ENCODE measurements around the gene CCNG1. TPM values are rescaled to one million over a fixed set of nuclear protein-coding genes. Genes with fewer than 3 reads are reported as not detected.
"Not testable (repeated sequence)": the region's sequence is repeated elsewhere in the genome, so short reads cannot be mapped to it uniquely, and the experiment has no call there.

Gene CCNG1
- total RNA-seq: 309 and 454 TPM in 2 replicates

DNA sequence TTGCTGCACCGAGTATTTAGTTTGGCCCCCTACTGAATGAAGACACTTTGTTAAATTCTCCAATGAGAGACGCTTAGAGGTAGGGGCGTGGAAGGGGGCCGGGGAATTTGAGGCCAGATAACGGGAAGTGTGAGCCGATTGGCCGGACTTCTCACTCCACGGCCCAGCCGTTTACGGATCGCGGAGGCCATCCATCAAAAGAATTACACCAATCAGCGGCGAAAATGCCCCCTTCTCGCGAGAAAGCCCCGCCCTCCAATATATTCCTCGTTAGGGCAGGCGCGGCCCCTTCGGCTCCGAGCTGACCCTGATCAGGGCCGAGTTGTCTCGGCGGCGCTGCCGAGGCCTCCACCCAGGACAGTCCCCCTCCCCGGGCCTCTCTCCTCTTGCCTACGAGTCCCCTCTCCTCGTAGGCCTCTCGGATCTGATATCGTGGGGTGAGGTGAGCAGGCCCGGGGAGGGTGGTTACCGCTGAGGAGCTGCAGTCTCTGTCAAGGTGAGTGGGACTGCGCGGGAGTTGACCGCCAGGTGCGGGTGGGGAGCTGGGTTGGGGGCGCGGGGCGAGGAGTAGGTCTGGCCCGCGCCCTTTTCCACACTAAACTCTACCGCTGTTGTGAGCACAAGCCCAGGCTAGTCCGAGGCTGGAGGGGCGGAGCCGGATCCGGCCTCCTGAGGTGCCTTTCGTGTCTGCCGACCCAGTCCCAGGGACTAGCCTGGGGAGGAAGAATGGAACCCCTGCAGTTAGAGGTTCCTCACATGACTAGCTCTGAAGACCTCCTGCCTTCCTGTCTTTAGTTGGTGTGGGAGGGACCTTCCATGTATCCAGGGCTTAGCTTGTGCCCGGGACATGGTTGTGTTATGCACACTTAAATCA is at the start of gene CCNG1:
CCNG1 (plus strand) TSS at position 287 of the 874 bp plus-strand sequence. CDS start 1,662 bp downstream, outside the sequence.
- peak; percentile 88 for DNase-seq (ENCODE audit: low read depth, low spot score)

- no peak for DNase-seq (ENCODE audit: low read depth, low spot score)
These were observed 41.6 kb upstream of the CCNG1 start for GRCh38 chr5:163395792-163396191.

GRCh38 chr5:163396818-163397340 is 40.5 kb upstream of the CCNG1 start:
- DNase-seq (ENCODE audit: low read depth, low spot score): not testable (repeated sequence)

DNA sequence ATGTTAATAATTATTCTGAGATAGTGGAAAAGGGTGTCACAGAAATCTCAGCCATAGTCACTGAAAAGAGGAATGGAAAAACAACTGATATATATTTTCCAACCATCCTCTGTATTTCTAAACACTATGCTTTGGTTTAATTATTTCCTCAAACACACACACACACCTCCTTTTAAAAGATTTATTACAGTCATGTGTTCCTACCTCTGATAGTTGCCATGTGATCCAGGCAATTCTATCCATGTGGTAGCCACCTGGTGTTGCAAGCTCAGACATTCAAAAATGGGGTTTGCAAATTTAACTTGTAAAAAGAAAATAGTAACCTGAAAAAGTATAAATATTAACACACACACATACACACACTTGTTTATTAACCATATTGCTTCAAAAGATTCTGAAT is 40.0 kb upstream of the CCNG1 start:
- DNase-seq (ENCODE audit: low read depth, low spot score): no peak

- no peak for DNase-seq (ENCODE audit: low read depth, low spot score)
These were observed 37.5 kb upstream of the CCNG1 start for GRCh38 chr5:163399923-163400322.

DNA sequence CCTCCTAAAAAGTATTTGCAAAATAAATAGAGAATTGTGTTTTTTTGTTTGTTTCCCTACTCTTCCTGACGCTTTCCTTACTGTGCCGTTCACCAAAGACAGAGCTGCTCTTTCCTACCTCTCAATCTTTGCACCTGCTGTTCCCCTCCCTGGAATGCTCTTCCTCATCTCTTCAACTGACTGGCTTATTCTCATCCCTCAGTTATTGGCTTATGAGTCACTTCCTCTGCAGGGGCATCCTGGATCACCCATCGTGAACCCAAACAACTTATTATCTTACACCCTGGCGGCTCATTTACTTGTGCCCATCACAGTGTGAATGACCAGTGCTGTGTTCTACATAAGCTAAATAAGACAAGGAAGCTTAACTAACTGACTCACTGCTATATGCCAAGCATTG is 36.1 kb upstream of the CCNG1 start:
- DNase-seq (ENCODE audit: low read depth, low spot score): no peak

DNA sequence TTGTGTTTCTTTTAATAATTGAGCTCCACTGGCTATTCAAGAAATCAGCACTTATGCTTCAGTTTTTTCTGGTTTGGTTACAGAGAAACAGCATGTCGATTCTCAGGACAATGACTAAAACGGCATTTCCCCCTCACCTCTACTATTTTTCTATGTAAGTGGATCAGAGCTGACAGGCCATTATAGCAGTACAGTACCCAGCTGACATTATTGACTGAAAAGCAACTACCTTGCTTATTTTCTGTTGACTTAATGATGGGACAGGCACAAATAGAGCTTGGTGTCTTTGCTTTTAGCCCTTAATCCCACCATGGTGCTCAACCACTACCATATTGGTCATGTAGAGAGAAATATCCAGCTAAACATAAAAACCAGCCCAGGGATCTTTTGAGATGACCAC is 35.4 kb upstream of the CCNG1 start:
- DNase-seq (ENCODE audit: low read depth, low spot score): no peak

GRCh38 chr5:163404364-163405173 is 32.8 kb upstream of the CCNG1 start:
- DNase-seq (ENCODE audit: low read depth, low spot score): no peak

DNA sequence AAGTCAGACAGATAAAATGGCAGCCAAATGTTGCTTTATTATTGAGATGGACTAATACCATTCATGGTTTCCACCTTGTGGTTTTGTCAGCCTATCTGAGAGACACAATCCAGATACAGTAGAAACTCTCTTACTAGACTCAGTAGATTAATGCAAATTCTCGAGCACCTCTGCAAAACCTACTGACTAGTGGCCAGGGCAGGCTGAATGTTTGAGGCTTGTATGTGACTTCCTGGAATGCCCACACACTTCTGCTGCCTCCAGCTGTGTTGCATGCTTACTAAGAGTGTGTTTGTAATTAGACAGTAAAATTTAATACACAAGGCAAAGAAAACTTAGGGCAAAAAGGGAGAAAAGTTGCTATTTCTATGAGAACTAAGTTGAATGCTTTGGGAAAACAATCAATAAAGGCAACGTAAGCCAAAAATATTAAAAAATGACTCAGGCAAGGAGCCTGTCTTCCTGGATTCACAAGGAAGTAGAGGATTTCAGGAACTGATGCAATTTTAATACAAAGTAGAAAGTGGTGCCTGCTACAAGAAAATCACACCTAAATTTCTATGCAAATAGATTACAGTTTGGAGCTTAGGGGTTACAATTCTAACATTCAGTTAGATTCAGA is 30.2 kb upstream of the CCNG1 start:
- no peak for DNase-seq (ENCODE audit: low read depth, low spot score)

DNA sequence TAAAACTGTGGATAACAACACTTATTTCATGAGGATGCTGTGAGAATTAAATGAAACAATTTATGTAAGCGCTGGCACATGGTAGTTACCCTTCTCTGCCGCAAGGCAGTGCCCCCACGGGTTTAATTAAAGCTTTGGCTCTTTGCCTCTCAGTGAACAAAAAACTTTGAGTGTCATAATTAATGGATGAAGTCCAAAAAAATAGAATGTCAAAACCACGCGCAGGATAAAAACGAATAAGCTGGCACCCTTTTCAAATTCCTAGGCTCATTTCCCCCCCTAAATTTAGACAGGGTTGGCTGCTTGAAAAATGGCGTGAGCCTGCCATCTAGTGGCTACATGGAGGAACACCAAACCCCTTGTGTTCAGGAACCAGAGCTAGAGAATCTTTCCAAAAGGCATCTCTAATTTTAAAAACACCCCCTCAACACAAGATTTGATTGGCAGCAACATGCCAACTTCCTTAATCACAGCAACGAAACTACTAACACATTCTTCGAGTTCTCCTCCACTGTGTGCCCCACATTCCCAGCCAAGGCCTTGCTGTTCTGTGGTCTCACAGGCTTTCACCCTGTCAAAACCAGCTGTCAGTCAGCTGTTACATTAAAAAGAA is 29.0 kb upstream of the CCNG1 start:
- peak; percentile 17 for DNase-seq (ENCODE audit: low read depth, low spot score)

DNA sequence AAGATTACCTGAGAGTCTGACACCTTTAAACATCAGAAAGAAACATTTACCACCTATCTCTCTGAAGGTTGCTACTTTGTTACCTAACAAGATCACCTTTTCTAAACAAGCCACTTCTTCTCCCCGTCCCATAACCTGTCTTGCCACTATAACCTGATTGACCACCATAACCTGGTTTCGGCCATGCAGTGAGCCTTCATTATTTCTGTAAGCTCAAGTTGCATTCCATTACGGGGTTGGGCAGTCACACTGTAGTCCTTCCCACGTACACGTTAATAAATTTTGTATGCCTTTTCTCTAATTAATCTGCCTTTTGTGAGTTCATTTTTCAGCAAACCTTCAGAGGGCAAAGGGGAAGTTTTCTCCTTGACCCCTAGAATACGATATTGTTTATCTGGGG is 28.0 kb upstream of the CCNG1 start:
- DNase-seq (ENCODE audit: low read depth, low spot score): no peak

DNA sequence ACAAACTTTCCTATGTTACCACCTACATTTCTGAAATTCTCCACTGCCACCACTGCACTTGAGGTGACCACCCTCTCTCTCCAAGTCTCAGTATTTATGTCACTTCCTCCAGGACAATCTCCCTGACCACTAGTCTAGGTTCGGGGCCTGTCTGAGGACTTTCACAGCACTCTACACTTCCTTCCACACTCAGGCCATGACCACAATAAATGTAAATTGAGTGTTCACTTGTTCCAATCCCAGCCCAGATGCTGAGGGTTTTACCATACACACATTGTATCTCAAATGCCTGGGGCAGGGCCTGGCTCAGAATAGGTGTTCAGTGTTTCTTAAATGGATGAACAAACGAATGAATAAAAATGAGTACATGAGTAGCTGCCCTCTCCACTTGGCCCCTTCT is 26.9 kb upstream of the CCNG1 start:
- DNase-seq (ENCODE audit: low read depth, low spot score): no peak

- DNase-seq (ENCODE audit: low read depth, low spot score): not testable (repeated sequence)
These were observed 21.7 kb upstream of the CCNG1 start for GRCh38 chr5:163415673-163416072.

DNA sequence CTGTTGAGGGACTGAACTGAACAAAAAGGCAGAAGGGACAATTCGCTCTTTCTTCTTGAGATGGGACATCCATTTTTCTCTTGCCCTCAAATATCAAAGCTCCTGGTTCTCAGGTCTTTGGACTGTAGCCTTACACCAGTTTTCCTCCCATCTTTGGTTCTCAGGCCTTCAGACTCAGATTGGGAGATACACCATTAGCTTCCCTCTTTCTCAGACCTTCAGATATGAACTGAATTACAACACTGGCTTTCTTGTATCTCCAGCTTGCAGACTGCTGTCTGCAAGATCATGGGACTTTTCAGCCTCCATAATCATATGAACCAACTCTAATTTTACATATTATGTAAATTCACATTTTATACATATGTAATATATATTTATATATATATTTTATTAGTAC is 12.6 kb upstream of the CCNG1 start:
- no peak for DNase-seq (ENCODE audit: low read depth, low spot score)

- DNase-seq (ENCODE audit: low read depth, low spot score): not testable (repeated sequence)
These were observed 11.3 kb upstream of the CCNG1 start for GRCh38 chr5:163426128-163426527.

GRCh38 chr5:163432544-163432943 is 4.9 kb upstream of the CCNG1 start:
- no peak for DNase-seq (ENCODE audit: low read depth, low spot score)

DNA sequence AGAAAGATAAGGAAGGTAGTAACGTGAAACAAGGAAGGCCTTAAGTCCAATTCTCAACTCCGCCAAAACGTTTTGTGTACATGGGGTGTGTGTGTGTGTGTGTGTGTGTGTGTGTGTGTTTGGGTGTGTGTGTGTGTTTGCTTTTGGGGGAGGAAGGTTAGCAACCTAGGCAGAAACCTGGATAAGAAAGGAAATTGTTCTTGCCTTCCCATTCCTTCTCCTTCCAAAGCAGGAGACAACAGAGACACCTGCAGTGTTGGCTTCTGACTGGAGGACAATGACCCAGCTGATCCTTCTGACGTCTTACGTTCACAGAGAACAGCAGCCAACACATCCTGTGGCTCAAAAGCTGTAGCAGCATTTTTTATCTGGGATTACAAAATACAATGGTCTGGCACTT is 4.1 kb upstream of the CCNG1 start:
- DNase-seq (ENCODE audit: low read depth, low spot score): no peak

DNA sequence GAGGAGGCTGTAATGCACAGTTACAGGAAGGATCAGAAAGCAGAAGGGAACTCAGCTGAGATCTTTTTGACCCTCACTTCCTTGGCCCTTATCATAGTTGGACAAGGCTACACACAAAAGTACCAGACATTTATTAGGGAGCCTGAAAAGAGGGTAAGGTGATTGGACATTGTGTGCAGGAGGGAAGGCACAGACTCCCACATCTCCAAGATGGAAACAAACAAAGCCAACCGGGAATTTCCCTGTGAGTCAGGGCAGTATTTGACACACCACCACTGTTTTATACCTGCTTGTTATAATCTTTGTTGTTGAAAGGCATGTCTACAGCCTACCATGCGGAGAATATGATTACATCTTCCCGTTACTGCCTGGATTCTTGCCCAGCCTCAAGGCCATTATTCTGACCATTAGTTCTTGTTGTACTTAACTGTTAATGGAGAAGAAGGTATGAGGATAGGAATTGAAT is 3.0 kb upstream of the CCNG1 start:
- peak; percentile 77 for DNase-seq (ENCODE audit: low read depth, low spot score)

GRCh38 chr5:163436515-163436914 is 880 bp upstream of the CCNG1 start:
- DNase-seq (ENCODE audit: low read depth, low spot score): no peak

- no peak for DNase-seq (ENCODE audit: low read depth, low spot score)
These were observed 435 bp upstream of the CCNG1 start for GRCh38 chr5:163437011-163437308.

- DNase-seq (ENCODE audit: low read depth, low spot score): no peak
These were observed 1.7 kb downstream of the CCNG1 start for GRCh38 chr5:163439092-163439425.

DNA sequence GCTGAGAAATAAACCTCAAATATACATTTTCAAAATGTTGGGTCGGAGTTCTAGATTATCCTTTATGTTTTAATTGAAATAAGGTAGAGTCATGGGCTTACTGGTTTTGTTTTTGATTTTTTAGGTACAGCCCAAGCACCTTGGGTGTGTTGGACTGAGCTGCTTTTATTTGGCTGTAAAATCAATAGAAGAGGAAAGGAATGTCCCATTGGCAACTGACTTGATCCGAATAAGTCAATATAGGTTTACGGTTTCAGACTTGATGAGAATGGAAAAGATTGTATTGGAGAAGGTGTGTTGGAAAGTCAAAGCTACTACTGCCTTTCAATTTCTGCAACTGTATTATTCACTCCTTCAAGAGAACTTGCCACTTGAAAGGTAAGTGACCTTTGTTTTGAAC is 3.6 kb downstream of the CCNG1 start:
- no peak for DNase-seq (ENCODE audit: low read depth, low spot score)
